Choroid plexus epithelial cell (primary cell): Measurements from ENCODE around the gene ABCF2.
A peak's percentile ranks its signal among the peaks of the same experiment; 100 is the strongest.

Experiments
- DNase-seq: peaks from one replicate; pipeline ENCODE4 v3.0.0-alpha.2; 2010; ENCODE audit warnings: low read depth
- H3K4me3 ChIP-seq: 2 replicates; pipeline ENCODE4 v1.5.1; 2011; ENCODE audit warnings: low read depth, mild to moderate bottlenecking, control low read depth, low read length, moderate library complexity
- TF ChIP-seq, protein P1 (sequence below): conservative IDR thresholded peaks from 2 replicates; pipeline ENCODE4 v1.5.1; 2011; ENCODE audit warnings: low read depth, mild to moderate bottlenecking, control low read depth, inconsistent platforms, low read length, moderate library complexity

ABCF2 gene

DNA sequence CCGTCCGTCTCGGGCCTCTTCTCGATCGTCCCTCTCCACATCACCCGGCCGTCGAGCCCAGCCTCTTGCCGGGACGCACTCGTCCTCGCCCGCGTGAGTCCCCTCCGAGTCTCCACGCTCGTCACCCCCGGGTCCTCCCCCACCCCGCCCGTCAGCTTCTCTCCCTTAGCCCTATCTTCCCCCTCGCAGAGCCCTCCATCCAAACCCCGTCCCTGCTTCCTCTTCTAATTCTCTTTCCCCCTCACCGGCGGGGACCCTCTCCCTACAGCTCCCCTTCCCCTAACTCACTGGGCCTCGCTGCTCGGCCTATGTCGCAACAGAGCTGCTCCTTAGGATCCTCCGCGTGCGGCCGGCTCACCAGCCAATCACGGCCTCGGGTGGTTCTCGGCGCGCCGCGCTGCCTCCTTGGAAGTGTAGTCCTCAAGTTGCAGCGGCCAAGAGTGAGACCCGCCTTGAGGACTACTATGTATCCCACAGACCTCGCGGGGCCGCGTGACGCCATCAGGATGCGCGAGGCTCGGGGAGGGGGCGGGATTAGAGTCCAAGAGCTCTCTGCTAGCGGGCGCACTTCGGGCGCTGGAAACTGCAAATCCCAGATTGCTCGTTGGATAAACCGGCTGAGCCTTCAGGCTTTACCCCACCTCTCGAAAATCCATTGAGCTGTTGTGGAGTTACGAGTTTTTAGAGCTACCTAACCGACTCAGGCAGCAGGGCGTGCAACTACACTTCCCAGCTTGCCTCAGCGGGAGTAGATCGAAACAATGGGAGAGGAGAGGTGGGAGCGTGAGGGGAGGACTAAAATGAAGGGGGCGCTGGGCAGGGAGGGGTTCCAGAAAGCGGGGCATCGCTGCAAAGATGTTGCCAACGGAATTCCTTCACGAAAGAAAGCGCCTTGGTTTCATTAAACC is at the start of gene ABCF2:
ABCF2 (minus strand) TSS at position 331 of the 908 bp plus-strand sequence. CDS start 747 bp downstream, outside the sequence.
- peak; percentile 99 for DNase-seq
- TF ChIP-seq, protein P1, sequence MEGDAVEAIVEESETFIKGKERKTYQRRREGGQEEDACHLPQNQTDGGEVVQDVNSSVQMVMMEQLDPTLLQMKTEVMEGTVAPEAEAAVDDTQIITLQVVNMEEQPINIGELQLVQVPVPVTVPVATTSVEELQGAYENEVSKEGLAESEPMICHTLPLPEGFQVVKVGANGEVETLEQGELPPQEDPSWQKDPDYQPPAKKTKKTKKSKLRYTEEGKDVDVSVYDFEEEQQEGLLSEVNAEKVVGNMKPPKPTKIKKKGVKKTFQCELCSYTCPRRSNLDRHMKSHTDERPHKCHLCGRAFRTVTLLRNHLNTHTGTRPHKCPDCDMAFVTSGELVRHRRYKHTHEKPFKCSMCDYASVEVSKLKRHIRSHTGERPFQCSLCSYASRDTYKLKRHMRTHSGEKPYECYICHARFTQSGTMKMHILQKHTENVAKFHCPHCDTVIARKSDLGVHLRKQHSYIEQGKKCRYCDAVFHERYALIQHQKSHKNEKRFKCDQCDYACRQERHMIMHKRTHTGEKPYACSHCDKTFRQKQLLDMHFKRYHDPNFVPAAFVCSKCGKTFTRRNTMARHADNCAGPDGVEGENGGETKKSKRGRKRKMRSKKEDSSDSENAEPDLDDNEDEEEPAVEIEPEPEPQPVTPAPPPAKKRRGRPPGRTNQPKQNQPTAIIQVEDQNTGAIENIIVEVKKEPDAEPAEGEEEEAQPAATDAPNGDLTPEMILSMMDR, result peak; percentile 1
- peak within 1 kb of the TSS; percentile 90 for H3K4me3 ChIP-seq

DNA sequence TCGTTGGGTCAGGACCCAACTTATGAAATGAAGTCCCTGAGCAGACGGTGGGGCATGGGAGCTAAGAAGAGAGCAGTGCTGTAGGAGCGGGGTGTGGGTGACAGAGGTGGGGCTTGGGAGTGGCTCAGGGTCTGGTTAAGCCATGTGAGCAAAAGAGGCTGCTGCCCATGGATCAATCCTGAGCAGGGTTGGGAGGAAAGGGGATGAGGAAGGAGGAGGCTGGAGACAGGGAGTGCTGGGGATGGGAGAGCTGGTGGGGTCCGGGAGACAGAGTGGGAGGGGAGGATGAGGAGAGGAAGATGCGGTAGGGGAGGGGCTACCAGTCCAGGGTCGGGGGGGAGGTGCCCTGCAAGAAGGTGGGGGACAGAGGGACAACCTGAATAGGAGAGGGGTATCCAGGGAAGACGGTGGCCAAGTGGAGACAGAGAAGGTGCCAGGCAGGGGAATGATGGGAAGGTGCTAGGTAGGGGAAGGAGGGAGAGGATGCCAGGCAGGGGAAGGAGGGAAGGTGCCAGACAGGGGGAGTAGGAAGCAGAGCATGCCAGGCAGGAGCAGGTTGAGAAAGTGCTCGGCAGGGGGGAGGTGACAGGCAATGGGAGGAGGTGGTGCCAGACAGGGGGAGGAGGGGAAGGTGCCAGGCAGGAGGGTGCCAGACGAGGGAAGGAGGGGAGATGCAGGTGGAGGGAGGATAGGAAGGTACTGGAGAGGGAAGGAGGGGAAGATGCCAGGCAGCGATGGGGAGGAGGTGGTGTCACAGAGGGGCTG is 49.0 kb upstream of the ABCF2 start:
- DNase-seq, result no peak
- TF ChIP-seq, protein P1, result no peak
- H3K4me3 ChIP-seq, result no peak overlapping the region

DNA sequence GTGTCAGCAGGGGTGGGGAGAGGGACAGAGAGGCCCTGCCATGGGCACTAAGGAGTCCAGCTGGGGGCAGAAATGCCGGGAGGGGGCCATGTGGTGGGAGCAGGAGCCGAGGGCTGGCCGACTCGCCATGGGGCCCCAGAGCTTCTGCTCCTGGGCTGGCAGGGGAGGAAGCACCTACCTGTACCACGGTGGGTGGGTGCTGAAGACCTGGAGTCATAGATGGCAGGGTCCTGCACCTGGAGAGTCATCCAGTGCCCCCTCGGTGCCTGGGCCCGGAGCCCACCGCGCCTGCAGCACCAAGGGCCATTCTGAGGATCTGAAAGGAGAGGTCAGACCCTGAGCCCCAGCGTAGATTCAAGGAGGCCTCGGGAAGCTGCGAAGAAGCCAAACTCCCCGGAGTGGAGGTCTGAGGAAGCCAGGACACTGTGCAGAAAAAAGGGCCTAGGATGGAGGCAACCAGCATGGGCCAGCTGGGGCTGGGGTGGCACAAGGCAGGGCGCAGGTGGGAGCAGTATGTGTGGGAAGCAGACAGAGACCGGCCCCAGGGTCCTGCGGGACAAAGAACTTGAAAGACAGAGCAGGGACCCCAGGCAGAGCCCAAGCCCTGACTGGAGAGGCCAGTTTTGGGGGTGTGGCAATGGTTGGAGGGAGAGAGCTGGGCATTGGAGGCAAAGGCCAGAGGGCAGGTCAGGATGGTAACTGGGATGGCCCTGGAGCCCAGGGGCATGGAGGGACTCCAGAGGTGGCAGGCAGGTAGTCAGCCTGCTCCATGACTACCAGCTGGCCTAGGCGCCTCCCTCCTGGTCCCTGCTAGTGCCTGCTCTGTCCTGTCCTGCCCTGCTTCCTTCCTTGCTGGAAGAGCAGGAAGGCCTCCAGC is 48.2 kb upstream of the ABCF2 start:
- TF ChIP-seq, protein P1, result no peak
- DNase-seq, result no peak
- no peak overlapping the region for H3K4me3 ChIP-seq

DNA sequence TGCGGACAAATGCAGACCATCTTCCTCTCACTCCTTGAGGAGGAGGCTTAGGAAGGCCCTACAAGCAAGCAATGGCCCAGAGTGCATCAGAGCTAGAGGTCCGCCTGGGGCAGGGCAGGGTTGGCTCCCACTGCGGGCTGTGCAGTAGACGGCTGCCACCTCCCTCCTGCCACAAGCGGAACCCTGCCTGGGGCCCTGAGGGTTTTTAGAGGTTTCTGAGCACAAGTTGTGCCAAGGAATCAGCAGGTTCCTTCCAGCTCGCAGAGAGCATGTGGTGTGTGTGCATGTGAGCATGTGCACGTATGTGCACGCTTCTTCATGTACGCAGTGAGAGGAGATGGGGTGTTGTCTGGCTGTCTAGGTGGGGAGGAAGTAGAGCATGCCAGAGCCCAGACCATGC is 47.4 kb upstream of the ABCF2 start:
- TF ChIP-seq, protein P1, result no peak
- no peak overlapping the region for H3K4me3 ChIP-seq
- no peak for DNase-seq

DNA sequence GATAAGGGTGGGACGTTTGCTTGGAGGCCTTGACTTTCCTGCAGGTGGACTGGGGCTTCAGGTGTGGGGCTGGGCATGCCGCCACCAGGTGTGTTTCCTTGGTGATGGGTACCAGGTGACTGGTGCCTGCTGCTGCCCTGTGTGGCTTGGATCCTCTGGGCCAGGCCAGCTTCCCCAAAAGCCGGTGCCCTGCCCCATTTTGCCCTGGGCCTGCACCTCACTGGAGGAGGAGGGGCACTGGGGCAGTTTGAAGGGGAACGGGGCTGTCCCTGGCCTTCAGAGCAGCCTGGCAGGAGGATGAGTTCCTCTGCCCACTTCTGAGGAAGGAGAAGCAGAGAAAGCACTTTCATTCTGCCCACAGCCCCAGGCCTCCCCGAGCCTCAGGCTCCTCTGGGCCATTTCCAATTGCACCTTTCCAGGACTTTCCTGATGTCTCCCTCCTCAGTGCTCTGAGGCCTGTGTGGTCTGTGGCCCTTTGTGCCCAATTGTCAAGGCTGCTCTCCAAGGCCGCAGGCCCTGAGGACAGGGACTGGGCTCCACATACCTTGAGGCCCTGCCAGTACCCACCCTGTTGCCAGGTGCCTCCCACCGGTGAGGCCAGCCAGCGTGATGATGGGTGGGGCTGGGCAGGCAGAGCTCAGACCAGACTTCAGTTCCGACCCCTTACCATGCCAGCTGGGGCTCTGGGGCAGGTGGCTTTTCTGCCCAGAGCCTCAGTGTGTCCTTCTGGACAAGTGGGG is 46.8 kb upstream of the ABCF2 start:
- no peak for DNase-seq
- H3K4me3 ChIP-seq, result no peak overlapping the region
- TF ChIP-seq, protein P1, result no peak

DNA sequence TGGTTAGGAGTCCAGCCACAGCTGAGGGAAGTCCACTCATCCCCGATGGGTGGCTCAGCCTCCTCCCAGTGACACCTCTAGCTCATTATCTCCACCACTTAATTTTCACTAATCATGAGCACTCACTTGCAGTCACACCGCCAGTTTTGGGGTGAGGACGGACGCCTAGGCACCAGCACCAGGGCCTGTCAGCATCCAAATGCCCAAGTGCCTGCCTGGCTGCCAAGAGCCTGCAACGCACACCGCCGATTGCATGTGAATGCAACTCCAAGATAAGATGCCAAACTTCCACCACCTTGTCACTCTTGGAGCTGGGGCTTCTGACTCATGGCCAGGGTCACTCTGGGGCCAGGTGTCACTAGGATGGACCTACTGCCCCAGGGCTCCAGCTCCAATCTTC is 45.9 kb upstream of the ABCF2 start:
- TF ChIP-seq, protein P1, result no peak
- DNase-seq, result no peak
- no peak overlapping the region for H3K4me3 ChIP-seq
